Measurements from ENCODE around the gene C7. TPM values are rescaled to one million over a fixed set of nuclear protein-coding genes. Genes with fewer than 3 reads are reported as not detected.
A peak's percentile ranks its signal among the peaks of the same experiment; 100 is the strongest.
"Not testable (repeated sequence)": the region's sequence is repeated elsewhere in the genome, so short reads cannot be mapped to it uniquely, and the experiment has no call there.

The C7 gene
- total RNA-seq, 1 experiment from 2014 or later = not detected

DNA sequence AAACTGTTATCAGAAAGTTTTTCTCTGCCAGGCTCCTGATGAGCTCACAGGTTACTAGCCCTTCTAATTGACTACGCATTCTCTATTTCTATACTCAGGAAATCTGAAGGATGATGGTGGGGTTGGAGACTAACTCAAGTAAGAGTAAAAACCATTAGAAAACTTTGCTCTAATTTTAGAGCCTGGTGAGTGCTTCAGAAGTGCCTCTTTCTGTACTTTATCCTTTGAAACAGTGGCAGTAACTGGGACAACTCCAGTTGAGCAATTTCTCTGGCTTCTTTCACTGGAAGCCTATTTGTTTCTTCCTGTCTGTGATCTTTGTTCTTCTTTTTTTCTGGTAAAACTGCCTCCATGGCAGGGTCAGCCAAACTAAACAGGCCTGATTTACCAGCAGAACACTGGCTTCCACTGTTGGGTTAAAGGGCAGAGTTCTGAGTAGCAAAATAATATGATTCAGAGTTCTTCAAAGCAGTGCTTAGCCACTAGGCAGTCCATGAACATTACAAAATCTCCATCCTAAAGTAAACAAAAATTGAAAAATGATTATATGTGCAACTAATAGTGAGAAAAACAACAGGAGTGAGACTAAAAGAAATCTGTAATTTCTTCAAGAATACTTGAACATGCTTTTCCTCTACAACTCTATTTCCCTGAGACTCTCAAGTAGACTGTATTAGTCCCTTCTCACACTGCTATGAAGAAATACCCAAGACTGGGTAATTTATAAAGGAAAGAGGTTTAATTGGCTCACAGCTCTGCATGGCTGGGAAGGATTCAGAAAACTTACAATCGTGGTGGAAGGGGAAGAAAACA, 82.1 kb downstream of the C7 start:
- DNase-seq (ENCODE audit: low read depth) = no peak

DNA sequence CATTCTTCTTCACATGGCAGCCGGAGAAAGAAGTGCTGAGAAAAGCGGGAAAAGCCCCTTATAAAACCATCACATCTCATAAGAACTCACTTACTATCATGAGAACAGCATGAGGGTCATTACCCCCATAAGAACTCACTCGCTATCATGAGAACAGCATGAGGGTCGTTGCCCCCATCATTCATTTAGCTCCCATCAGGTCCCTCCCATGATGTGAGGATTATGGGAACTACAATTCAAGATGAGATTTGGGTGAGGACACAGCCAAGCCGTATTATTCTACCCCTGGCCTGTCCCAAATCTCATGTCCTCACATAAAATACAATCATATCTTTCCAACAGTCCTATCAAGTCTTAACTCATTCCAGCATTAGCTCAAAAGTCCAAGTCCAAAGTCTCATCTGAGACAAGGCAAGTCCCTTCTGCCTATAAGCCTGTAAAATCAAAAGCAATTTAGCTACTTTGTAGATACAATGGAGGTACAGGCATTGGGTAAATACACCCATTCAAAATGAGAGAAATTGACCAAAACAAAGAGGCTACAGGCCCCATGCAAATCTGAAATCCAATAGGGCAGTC, 82.8 kb downstream of the C7 start:
- DNase-seq (ENCODE audit: low read depth) = no peak

DNA sequence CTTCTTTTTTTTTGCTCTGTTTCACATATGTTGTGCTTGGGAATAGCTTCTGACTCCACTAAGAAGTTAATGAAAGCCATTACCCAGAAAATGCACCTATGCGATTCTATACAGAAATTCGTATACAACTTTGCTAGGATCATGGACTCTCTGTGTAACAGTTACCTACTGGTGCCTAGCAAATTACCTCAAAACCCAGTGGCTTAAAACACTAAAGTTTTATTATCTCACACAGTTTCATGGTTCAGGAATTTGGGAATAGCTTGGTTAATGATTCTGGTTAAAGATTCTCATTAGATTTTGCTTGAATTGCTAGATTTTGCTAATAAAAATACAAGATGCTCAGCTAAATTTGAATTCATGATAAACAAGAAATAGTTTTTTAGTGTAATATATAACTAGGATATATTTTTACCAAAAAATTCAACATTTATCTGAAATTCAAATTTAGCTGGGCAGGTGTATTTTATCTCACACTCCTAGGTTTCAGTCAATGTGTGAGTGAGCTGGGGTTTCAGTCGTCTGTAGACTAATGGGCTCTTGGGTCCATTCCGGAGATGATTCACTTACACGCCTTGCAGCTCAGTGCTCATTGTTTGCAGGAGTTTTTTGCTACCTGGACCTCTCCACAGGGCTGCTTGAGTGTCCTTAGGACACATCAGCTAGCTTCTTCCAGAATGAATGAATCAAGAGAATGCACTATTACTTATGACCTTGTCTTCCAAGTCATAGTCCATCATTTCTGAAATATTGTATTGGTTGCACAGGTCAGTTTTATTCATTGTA, 86.7 kb downstream of the C7 start:
- DNase-seq (ENCODE audit: low read depth) = no peak

DNA sequence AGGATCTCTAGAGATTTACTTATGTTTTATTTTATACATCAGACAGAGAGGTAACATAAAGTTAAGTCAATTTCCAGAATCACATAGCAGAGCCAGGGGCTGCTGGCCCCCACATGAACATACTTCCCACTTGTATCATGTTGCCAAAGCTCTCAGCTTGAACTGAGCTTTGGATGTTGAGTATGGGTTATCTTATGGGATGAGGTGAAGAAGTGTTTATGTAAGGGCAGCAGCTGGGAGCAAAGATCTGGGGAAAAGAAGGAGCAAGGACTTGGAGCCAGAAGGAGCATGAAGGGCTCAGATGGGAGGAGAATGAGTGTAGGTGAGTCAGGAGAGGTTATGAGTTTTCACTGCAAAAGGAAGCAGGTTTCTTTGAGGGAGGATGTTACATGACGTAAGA, 89.8 kb downstream of the C7 start:
- no peak for DNase-seq (ENCODE audit: low read depth)

- DNase-seq (ENCODE audit: low read depth) = no peak
These were observed 90.7 kb downstream of the C7 start for GRCh38 chr5:40999966-41000365.

DNA sequence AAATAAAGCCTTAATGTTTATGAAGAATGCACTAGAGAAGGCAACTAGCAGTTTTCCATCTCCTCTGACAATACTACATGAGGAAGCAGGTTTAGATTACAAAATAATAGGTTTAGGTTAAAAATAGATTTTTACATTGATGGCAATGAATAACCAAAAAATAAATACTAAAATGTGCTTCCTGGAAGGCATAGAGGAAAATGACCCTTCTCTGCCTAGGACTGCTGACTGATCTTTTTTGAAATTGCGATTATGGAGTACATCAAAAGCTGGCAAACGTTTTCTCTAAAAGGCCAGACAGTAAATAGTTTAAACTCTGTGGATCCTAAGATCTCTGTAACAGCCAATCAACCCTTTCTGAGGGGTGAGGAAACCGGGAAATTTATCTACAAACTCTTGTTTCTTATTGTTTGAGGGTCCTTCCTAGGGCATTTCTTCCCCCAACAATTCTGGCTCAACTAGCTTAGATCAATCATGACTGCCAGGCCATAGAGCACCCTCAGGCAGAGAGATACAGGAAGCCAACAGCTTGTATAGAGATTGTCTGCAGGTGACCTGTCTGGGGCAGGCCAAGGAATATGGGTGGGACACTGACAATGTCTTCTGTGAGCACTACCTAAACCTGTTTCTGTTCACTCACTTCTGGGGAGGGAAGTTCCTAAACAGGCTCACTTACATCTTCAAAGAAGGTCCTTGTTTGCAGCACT, 94.5 kb downstream of the C7 start:
- DNase-seq (ENCODE audit: low read depth) = no peak

GRCh38 chr5:41004931-41005330, 95.6 kb downstream of the C7 start:
- no peak for DNase-seq (ENCODE audit: low read depth)

GRCh38 chr5:41009232-41009631, 99.9 kb downstream of the C7 start:
- peak; percentile 85 for DNase-seq (ENCODE audit: low read depth)

GRCh38 chr5:41010572-41010971, 101.3 kb downstream of the C7 start:
- no peak for DNase-seq (ENCODE audit: low read depth)

DNA sequence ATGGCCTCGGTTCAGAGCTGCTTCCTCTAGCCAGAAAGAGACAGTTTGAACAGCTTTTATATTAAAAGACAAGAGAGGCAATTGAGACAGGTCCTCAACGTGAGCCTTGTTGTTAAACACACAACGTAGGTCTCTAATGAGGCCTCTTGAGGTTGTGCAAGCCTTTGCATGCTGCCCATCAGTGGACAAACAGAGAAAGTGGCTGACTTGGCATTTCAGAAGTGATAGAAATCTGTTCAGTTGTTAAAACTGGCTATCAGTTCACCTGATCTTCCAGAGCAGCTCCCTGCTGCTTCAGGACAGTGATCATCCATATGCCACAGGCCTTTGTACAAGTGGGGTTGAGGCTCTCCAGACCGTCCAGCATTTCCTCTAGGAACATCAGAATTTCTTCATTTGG, 103.0 kb downstream of the C7 start:
- no peak for DNase-seq (ENCODE audit: low read depth)

DNA sequence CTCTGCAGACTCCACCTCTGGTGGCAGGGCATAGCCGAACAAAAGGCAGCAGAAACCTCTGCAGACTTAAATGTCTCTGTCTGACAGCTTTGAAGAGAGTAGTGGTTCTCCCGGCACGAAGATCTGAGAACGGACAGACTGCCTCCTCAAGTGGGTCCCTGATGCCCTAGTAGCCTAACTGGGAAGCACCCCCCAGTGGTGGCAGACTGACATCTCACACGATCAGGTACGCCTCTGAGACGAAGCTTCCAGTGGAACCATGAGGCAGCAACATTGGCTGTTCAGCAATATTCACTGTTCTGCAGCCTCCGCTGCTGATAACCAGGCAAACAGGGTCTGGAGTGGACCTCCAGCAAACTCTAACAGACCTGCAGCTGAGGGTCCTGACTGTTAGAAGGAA, 113.3 kb downstream of the C7 start:
- DNase-seq (ENCODE audit: low read depth) = not testable (repeated sequence)

Other genes with a start within 250 kb of the C7 start
- 1.2 and 2.2 TPM in 2 replicates for gene PTGER4, start 229.6 kb upstream of the C7 start, total RNA-seq (2014; rRNA removed; shearing (Covaris generic))
- 13.4 and 19.5 TPM in 2 replicates for gene TTC33, start 153.5 kb upstream of the C7 start, total RNA-seq (2014; rRNA removed; shearing (Covaris generic))
- 63.7 and 75.9 TPM in 2 replicates for gene PRKAA1, start 111.1 kb upstream of the C7 start, total RNA-seq (2014; rRNA removed; shearing (Covaris generic))
- gene RPL37, start 74.3 kb upstream of the C7 start, total RNA-seq (2014; rRNA removed; shearing (Covaris generic)) = 122 and 565 TPM in 2 replicates
- gene CARD6, start 68.1 kb upstream of the C7 start, total RNA-seq (2014; rRNA removed; shearing (Covaris generic)) = 2.5 and 4.3 TPM in 2 replicates
- gene MROH2B, start 161.8 kb downstream of the C7 start, total RNA-seq (2014; rRNA removed; shearing (Covaris generic)) = not detected in 2 replicates